Body of pancreas (tissue), 4 donors: ENCODE measurements around the gene VTCN1. TPM values are rescaled to one million over a fixed set of nuclear protein-coding genes. Genes with fewer than 3 reads are reported as not detected.
A peak's percentile ranks its signal among the peaks of the same experiment; 100 is the strongest.

ENCODE experiments used
- ATAC-seq: fragments of 150-250 bp; one replicate; pipeline ENCODE4 v1.9.1; 2016
- DNase-seq, 4 donors: peaks; one replicate each; pipeline ENCODE4 v3.0.0-alpha.2; 2019
- H3K27ac ChIP-seq, 4 donors: fragments of 200-600 bp; sonication (generic); 1 replicate in 3 of 4; 2 replicates in 1 of 4; pipeline versions ENCODE4 v1.5.1 to v1.6.1; 2016 to 2019; ENCODE audit warnings: mild to moderate bottlenecking in 1 of 4, mixed read lengths in 1 of 4, moderate library complexity in 1 of 4
- H3K27me3 ChIP-seq, 2 donors: fragments of 200-600 bp; sonication (generic); one replicate each; pipeline ENCODE4 v1.6.0; 2016; ENCODE audit warnings: mild to moderate bottlenecking in 1 of 2
- H3K36me3 ChIP-seq, 2 donors: fragments of 200-600 bp; sonication (generic); replicated peaks in 1 of 2; 2 replicates each; pipeline ENCODE4 v1.5.1; 2016; ENCODE audit warnings: low read depth in 2 of 2; ENCODE audit not compliant: insufficient read depth in 1 of 2
- H3K4me1 ChIP-seq: fragments of 200-600 bp; sonication (generic); one replicate; pipeline ENCODE4 v1.6.0; 2016
- H3K4me3 ChIP-seq, 2 donors: fragments of 200-600 bp; sonication (generic); 1 replicate in 1 of 2; 2 replicates in 1 of 2; pipeline ENCODE4 v1.5.1; 2016 to 2019
- H3K9me3 ChIP-seq, 3 donors: fragments of 200-600 bp; sonication (generic); 1 replicate in 2 of 3; 2 replicates in 1 of 3; pipeline ENCODE4 v1.5.1; 2016
- POLR2A ChIP-seq, 3 donors: fragments of 450-650 bp; IDR thresholded peaks; one replicate each; pipeline ENCODE4 v1.6.1; 2016; ENCODE audit warnings: antibody characterized with exemption in 3 of 3, mild to moderate bottlenecking in 2 of 3
- WGBS, 2 donors: methylation state at CpG; one replicate each; pipeline ENCODE4 v1.1.5; 2017; 5-methylcytosine and 5-hydroxymethylcytosine counted together
- intact Hi-C: fragments of 100-400 bp; cut with DNase I; formaldehyde crosslinking; loops from one replicate; pipeline ENCODE4 v1.15.1; 2023
- total RNA-seq, 2 donors: library from RNA; depleted of rRNA; stranded (reverse); fragments of >200 nt; gene quantifications; one replicate each; pipeline ENCODE4 v1.1.0, GENCODE V29; 2016
- TF ChIP-seq, protein P1 (sequence below), 7 experiments: fragments of 450-650 bp in 4 of 7; fragments of 200-600 bp in 3 of 7; sonication (generic) in 3 of 7; IDR thresholded peaks; one replicate each; pipeline ENCODE4 v1.5.1; 2016 to 2019; ENCODE audit warnings: antibody characterized with exemption in 7 of 7

Gene VTCN1
- total RNA-seq, 2 donors from 2014 or later = 20.4 to 23.1 TPM

DNA sequence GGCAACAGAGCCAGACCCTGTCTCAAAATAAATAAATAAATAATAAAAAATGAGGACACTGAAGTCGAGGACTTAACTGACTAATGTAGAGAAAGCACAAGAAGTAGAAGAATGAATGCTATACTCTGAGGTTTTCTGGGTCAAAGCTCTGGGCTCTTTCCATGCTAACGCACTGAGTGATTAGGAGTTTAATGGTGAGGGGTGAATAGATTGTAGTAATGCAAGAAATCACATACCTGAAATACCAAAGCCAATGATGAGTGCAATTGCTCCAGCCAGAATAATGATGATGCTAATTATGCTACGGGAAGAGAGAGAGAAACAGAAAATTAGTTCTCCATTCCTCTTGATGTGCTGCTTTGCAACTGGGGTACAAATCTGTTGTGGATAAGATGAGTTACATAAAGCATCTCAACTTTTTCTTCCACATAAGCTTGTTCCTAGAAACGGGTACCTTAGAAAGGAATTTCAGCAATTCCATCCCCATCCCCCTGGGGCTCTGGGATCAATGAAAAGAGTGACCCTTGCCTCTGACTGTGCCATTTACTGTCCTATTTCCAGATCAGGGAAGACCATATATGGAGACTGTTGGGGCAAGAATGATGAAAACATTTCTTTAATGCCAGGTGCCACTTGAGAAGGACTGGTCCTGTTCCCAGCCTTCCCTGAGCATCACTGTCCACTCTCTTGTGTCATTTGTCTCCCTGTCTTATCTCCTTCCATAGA lies 40.7 kb downstream of the VTCN1 start:
- DNase-seq = no peak

DNA sequence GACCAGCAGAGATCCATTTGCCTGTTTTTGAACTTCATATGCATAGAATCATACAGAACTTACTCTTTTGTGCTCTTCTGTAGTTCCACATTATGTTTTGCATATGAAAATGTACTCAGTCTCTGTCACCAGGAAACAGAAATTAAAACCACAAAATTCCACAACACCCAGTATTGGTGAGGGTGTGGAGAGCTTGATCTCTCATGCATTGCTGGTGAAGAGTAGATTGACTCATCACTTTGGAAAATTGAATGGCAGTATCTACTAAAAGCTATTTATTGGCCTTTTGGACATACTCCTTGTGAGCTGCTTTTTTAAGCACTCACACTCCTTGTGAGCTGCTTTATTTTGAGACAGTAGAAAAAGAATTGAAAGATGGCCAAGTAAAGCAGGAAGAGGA lies 43.3 kb downstream of the VTCN1 start:
- intact Hi-C loops = no loop called here
- ATAC-seq = no peak
- Histone ChIP-seq H3K9me3 (no peaks in the 10 kb centered on the region), H3K27me3 (no peaks in the 10 kb centered on the region), H3K4me1 (peaks cover 33% of the 10 kb centered on the region), H3K27ac (no peak overlapping the region), H3K4me3 (no peak overlapping the region), H3K36me3 (no peaks in the 10 kb centered on the region)
- no peak for DNase-seq
- TF ChIP-seq, protein P1, sequence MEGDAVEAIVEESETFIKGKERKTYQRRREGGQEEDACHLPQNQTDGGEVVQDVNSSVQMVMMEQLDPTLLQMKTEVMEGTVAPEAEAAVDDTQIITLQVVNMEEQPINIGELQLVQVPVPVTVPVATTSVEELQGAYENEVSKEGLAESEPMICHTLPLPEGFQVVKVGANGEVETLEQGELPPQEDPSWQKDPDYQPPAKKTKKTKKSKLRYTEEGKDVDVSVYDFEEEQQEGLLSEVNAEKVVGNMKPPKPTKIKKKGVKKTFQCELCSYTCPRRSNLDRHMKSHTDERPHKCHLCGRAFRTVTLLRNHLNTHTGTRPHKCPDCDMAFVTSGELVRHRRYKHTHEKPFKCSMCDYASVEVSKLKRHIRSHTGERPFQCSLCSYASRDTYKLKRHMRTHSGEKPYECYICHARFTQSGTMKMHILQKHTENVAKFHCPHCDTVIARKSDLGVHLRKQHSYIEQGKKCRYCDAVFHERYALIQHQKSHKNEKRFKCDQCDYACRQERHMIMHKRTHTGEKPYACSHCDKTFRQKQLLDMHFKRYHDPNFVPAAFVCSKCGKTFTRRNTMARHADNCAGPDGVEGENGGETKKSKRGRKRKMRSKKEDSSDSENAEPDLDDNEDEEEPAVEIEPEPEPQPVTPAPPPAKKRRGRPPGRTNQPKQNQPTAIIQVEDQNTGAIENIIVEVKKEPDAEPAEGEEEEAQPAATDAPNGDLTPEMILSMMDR (IDR thresholded peaks at IDR 0.05) = no peak
- no peak for TF ChIP-seq POLR2A (IDR thresholded peaks at IDR 0.05)

More for the DNA sequence above, 40.7 kb downstream of the VTCN1 start:
- H3K36me3 ChIP-seq = no peaks in the 10 kb centered on the region
- H3K4me1 ChIP-seq = peaks cover 21% of the 10 kb centered on the region
- H3K27me3 ChIP-seq = no peaks in the 10 kb centered on the region
- no peak overlapping the region for H3K27ac ChIP-seq
- H3K4me3 ChIP-seq = no peak overlapping the region
- intact Hi-C loops = no loop called here
- 72 to 75% methylated on average over 4 of the region's 4 CpGs for WGBS, 2 donors
- no peak for TF ChIP-seq POLR2A (IDR thresholded peaks at IDR 0.05)
- TF ChIP-seq, protein P1 (IDR thresholded peaks at IDR 0.05) = no peak
- no peak for ATAC-seq
- no peaks in the 10 kb centered on the region for H3K9me3 ChIP-seq

DNA sequence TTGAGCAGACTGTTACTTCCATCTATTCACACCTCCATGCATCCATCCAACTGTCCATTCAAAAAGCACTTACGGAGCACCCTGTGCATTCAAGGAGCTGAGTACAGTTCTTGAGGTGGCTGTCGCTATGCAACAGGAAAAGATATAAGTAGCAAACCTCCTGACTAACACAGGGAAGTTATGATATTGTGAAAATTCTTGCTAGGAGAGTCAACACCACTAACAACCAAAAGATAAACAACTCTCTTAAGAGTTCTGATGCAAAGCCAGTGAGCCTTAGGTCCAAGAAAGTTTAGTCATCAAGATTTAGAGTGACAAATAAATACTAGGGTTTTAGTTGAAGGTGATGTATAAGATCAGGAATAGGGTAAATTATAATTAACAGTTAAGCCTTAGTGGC lies 44.7 kb downstream of the VTCN1 start:
- Histone ChIP-seq H3K4me3 (no peak overlapping the region), H3K27ac (no peak overlapping the region), H3K9me3 (no peaks in the 10 kb centered on the region), H3K27me3 (no peaks in the 10 kb centered on the region), H3K4me1 (peaks cover 33% of the 10 kb centered on the region), H3K36me3 (no peaks in the 10 kb centered on the region)
- intact Hi-C loops = no loop called here
- DNase-seq = no peak
- TF ChIP-seq, protein P1 (IDR thresholded peaks at IDR 0.05) = no peak
- TF ChIP-seq POLR2A (IDR thresholded peaks at IDR 0.05) = no peak
- WGBS, 2 donors = 96% methylated on average over 2 of the region's 2 CpGs
- no peak for ATAC-seq

DNA sequence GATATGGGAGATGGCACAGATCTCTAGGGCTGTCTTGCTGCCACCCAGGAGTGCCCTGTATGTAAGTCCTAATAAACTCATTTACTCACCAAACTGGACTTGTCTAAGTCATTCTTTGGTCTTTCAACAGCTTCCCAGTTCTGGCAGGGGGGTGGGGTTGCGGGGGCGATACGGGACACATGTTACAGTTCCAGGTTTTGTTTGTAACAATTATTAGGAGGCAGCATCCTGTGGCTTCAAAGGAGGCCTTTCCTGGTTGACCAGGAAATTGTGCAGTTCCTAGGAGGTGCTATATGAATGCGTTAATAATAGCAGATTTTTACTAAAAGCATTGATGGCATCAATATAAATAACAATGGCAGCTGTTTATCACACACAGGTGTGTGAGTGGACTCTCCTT lies 46.5 kb downstream of the VTCN1 start:
- no peak for TF ChIP-seq POLR2A (IDR thresholded peaks at IDR 0.05)
- TF ChIP-seq, protein P1 (IDR thresholded peaks at IDR 0.05) = no peak
- WGBS, 2 donors = 65 to 67% methylated on average over 4 of the region's 4 CpGs

DNA sequence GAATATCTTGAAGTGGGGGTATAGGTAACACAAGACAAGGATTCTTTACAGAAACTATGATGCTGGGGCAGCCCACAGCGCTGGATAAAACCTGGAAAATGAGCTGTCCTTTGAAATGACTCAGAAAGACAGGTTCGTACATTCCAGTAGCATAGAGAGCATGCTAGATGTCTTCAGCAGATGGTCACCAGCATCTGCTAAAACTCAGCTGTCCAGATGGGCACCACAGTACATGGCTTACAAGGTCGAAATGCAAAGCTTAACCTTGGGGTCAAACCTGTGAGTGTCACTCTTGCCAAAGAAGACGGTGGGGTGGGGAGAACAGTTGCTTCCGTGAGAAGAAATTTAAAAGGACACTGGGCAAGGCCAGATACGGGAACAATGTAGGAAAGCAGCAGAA lies 47.9 kb downstream of the VTCN1 start:
- Histone ChIP-seq H3K27me3 (no peaks in the 10 kb centered on the region), H3K9me3 (no peaks in the 10 kb centered on the region), H3K4me1 (peaks cover 39% of the 10 kb centered on the region), H3K27ac (peak overlapping the region in 3 of 4 donors; percentile 13 to 54 (median 53)), H3K36me3 (no peaks in the 10 kb centered on the region), H3K4me3 (no peak overlapping the region)
- WGBS, 2 donors = 57 to 59% methylated on average over 6 of the region's 6 CpGs
- no peak for ATAC-seq
- TF ChIP-seq, protein P1 (IDR thresholded peaks at IDR 0.05) = no peak
- TF ChIP-seq POLR2A (IDR thresholded peaks at IDR 0.05) = no peak
- no peak for DNase-seq
- intact Hi-C loops = no loop called here

More for the DNA sequence above, 46.5 kb downstream of the VTCN1 start:
- Histone ChIP-seq H3K36me3 (no peaks in the 10 kb centered on the region), H3K4me3 (no peak overlapping the region), H3K27me3 (no peaks in the 10 kb centered on the region), H3K9me3 (no peaks in the 10 kb centered on the region), H3K27ac (peak overlapping the region in 2 of 4 donors; percentile 29 to 53), H3K4me1 (peaks cover 39% of the 10 kb centered on the region)
- intact Hi-C loops = no loop called here
- ATAC-seq (no peak), DNase-seq (no peak)
